Glutamatergic neuron (in vitro differentiated cells): ENCODE results near the gene NAGA. TPM values are rescaled to one million over a fixed set of nuclear protein-coding genes. Genes with fewer than 3 reads are reported as not detected.

Source experiments
- DNase-seq: peaks from one replicate; pipeline ENCODE4 v3.0.0; 2022
- H3K27ac Mint-ChIP-seq: one replicate; pipeline ENCODE4 v1.8.0; 2020; ENCODE audit warnings: mild to moderate bottlenecking, mixed read lengths, inconsistent platforms; ENCODE audit not compliant: unreplicated experiment
- H3K27me3 Mint-ChIP-seq: one replicate; pipeline ENCODE4 v1.8.0; 2020; ENCODE audit warnings: mild to moderate bottlenecking, moderate library complexity, mixed read lengths, inconsistent platforms; ENCODE audit not compliant: unreplicated experiment
- H3K36me3 Mint-ChIP-seq: one replicate; pipeline ENCODE4 v1.8.0; 2020; ENCODE audit warnings: mild to moderate bottlenecking, mixed read lengths, inconsistent platforms; ENCODE audit not compliant: unreplicated experiment
- H3K4me1 Mint-ChIP-seq: one replicate; pipeline ENCODE4 v1.8.0; 2020; ENCODE audit warnings: mild to moderate bottlenecking, low read depth, mixed read lengths, inconsistent platforms; ENCODE audit not compliant: unreplicated experiment
- H3K4me3 Mint-ChIP-seq: one replicate; pipeline ENCODE4 v1.8.0; 2020; ENCODE audit warnings: mild to moderate bottlenecking, mixed read lengths, inconsistent platforms; ENCODE audit not compliant: unreplicated experiment
- H3K9me3 Mint-ChIP-seq: one replicate; pipeline ENCODE4 v1.8.0; 2020; ENCODE audit warnings: mild to moderate bottlenecking, moderate library complexity, mixed read lengths, inconsistent platforms; ENCODE audit not compliant: unreplicated experiment
- total RNA-seq: library from RNA; stranded (reverse); fragmentation: NEBNext Ultra II Directional; extraction: Animal tissue kit (Norgen Biotek cat#: 25700); gene quantifications from one replicate; pipeline ENCODE4 v1.2.1, GENCODE V29; 2021; ENCODE audit not compliant: unreplicated experiment
- TF ChIP-seq, protein P1 (sequence below): fragments of 200-600 bp; sonication (generic); IDR thresholded peaks from one replicate; pipeline ENCODE4 v1.5.0; 2021; ENCODE audit not compliant: partially characterized antibody, unreplicated experiment

NAGA gene
- total RNA-seq, 1 donor from 2014 or later = 13.0 TPM

DNA sequence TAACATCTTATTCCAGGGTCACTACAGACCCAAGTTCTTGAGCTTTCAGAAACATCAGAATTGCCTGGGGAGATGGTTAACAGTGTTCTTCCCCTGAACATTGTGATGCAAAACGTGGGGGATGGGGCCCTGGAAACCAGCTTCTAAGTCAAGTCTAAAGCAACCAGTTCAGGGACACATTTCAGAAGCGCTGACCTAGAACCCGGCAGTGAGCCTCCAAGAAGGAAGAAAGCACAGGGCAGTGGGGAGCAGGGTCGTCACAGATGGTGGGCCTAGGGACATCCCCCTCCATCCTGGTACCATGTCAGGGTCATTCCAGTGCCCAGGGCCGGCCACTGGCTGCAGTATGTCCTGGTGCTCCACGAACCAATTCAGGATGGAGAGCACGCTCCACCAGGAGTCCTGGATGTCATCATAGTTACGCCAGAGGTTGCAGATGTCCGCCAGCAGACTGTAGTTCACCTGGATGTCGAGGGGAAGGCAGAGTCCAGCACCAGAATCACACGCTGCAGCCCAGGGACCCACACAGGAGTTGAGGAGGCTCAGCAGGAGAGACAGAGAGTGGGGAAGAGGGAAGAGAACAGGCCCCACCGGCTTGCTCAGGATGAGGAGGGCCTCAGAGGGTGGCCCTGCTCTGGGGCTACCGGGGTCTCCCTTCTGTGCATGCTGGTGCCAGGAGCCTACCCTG, 5.0 kb downstream of the NAGA start:
- peaks cover 5% of the 10 kb centered on the region for H3K9me3 Mint-ChIP-seq
- DNase-seq = no peak
- H3K4me3 Mint-ChIP-seq = no peak overlapping the region

DNA sequence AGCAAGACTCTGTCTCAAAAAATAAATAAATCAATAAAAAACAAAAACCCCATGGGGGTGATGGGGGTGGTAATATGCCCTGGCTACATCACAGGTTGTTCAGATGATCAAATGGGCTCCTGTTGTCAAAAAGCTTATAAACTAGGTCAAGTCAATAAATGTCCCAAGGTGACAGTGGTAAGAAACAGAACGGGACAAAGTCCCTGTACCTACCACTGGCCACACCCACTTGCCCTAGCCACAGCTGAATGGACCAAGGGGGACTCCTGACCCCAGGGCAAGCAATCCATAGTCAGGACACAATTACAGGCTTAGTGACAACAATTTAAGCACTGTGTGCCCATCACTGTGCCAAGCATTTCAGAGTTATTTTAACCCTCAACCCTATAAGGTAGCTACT, 6.0 kb downstream of the NAGA start:
- H3K36me3 Mint-ChIP-seq = peaks cover 6% of the 10 kb centered on the region
- H3K9me3 Mint-ChIP-seq = peaks cover 3% of the 10 kb centered on the region
- DNase-seq = no peak
- no peak overlapping the region for H3K27ac Mint-ChIP-seq
- no peak overlapping the region for H3K4me3 Mint-ChIP-seq
- no peaks in the 10 kb centered on the region for H3K4me1 Mint-ChIP-seq
- TF ChIP-seq, protein P1, sequence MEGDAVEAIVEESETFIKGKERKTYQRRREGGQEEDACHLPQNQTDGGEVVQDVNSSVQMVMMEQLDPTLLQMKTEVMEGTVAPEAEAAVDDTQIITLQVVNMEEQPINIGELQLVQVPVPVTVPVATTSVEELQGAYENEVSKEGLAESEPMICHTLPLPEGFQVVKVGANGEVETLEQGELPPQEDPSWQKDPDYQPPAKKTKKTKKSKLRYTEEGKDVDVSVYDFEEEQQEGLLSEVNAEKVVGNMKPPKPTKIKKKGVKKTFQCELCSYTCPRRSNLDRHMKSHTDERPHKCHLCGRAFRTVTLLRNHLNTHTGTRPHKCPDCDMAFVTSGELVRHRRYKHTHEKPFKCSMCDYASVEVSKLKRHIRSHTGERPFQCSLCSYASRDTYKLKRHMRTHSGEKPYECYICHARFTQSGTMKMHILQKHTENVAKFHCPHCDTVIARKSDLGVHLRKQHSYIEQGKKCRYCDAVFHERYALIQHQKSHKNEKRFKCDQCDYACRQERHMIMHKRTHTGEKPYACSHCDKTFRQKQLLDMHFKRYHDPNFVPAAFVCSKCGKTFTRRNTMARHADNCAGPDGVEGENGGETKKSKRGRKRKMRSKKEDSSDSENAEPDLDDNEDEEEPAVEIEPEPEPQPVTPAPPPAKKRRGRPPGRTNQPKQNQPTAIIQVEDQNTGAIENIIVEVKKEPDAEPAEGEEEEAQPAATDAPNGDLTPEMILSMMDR = no peak
- no peaks in the 10 kb centered on the region for H3K27me3 Mint-ChIP-seq

More for the DNA sequence above, 5.0 kb downstream of the NAGA start:
- Mint-ChIP-seq H3K36me3 (peaks cover 6% of the 10 kb centered on the region), H3K27me3 (no peaks in the 10 kb centered on the region), H3K4me1 (no peaks in the 10 kb centered on the region), H3K27ac (no peak overlapping the region)
- TF ChIP-seq, protein P1 = no peak

- peaks cover 21% of the 10 kb centered on the region for H3K36me3 Mint-ChIP-seq
- no peak for DNase-seq
These were observed 8.0 kb downstream of the NAGA start for GRCh38 chr22:42062506-42063170.

GRCh38 chr22:42061041-42061440, 9.6 kb downstream of the NAGA start:
- no peak for DNase-seq
- H3K4me1 Mint-ChIP-seq = no peaks in the 10 kb centered on the region
- no peak overlapping the region for H3K27ac Mint-ChIP-seq
- no peaks in the 10 kb centered on the region for H3K27me3 Mint-ChIP-seq
- no peak overlapping the region for H3K4me3 Mint-ChIP-seq
- peaks cover 4% of the 10 kb centered on the region for H3K9me3 Mint-ChIP-seq
- peaks cover 33% of the 10 kb centered on the region for H3K36me3 Mint-ChIP-seq
- TF ChIP-seq, protein P1 = no peak

More at GRCh38 chr22:42062506-42063170, 8.0 kb downstream of the NAGA start:
- H3K4me1 Mint-ChIP-seq = no peaks in the 10 kb centered on the region
- TF ChIP-seq, protein P1 = no peak
- H3K27ac Mint-ChIP-seq = no peak overlapping the region
- no peak overlapping the region for H3K4me3 Mint-ChIP-seq
- peaks cover 3% of the 10 kb centered on the region for H3K9me3 Mint-ChIP-seq
- H3K27me3 Mint-ChIP-seq = no peaks in the 10 kb centered on the region

DNA sequence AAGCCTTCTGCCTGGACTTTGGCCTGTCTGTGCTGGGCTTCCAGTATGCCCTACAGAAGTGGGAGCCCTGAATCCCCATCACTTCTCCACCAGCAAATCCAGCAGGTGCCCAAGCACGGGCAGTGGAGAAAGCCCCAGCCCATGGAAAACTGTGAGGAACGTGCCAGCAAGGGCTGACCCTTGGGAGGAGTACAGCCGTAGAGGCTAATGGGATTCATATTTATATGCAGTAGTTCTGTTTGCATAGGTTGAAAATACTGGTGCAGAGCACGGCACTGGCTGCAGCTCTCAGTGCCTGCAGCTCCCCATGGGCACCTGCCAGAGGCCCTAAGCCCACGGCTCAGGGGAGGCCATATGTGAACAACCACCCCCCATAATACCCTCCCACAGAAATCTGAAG, 10.1 kb downstream of the NAGA start:
- DNase-seq = no peak
- Mint-ChIP-seq H3K27ac (no peak overlapping the region), H3K27me3 (no peaks in the 10 kb centered on the region), H3K9me3 (peaks cover 2% of the 10 kb centered on the region), H3K4me1 (no peaks in the 10 kb centered on the region), H3K36me3 (peaks cover 38% of the 10 kb centered on the region), H3K4me3 (no peak overlapping the region)
- TF ChIP-seq, protein P1 = no peak
